ENCODE data around the gene ELL3.
"Not testable (repeated sequence)": the region's sequence is repeated elsewhere in the genome, so short reads cannot be mapped to it uniquely, and the experiment has no call there.

ELL3 gene

GRCh38 chr15:43789409-43789808 lies 12.6 kb upstream of the ELL3 start:
- no peak for DNase-seq

- DNase-seq = no peak
Observed at GRCh38 chr15:43779016-43779415, 2.2 kb upstream of the ELL3 start.

DNA sequence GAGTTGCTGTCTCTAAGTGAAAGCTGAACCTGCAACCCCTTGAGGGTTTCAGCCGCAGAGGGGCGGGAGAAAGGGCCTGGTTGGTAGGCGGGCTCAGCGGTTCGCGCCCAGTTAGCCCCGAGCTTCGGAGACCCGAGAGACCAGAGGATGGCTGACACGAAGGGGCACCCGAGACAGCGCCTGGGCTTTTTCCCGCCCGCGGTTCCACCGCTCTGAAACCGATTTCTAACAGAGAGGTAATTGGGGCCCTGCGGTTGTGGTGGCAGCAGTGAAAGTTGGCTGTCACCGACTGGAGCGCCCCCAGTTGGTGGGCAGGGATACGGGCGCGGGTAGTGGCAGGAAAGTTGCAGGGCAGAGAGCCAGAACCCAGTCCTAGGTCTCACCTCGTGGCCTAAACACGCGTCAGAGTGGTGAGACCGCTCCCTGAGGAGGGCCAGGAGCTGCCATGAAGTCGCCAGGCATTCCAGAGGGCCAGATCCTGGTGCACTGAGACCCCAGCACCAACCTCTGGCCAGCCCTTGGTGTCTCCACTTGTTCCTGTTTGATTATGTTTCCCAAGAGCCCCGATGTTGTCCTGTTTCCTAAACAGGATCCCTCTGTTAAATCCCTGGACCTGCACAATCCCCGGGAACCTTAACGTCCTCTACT lies 625 bp upstream of the ELL3 start:
- DNase-seq = peak; percentile 58 to 71

GRCh38 chr15:43776101-43776717 lies 557 bp downstream of the ELL3 start:
- DNase-seq = peak in 1 of 2 experiments; percentile 1

DNA sequence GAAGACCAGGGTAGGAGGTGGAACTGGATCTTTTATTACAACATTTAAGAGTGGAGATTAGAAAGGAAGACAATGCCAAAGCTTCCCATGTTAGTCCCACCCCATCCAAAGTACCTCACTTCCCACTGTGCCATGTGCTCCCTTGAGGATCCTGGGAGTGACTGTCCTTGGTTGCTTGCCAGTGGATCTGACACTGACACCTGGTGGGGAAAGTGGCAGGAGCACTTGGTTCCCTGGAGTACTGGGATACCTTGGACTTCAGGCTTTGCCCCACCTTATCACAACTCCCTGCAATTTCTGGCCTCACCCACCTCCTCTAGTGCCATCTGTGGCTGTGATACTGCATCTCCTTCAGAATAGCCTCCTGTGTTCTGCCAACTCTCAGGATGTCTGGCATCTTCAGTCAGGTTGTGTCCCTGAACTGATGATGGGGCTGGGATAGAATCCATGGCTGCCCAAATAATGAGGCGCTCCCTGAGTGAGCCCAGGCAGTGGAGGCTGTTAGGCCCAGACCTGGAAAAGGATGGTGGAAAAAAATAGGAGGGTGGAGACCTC lies 1.3 kb downstream of the ELL3 start:
- peak; percentile 29 to 53 for DNase-seq

DNA sequence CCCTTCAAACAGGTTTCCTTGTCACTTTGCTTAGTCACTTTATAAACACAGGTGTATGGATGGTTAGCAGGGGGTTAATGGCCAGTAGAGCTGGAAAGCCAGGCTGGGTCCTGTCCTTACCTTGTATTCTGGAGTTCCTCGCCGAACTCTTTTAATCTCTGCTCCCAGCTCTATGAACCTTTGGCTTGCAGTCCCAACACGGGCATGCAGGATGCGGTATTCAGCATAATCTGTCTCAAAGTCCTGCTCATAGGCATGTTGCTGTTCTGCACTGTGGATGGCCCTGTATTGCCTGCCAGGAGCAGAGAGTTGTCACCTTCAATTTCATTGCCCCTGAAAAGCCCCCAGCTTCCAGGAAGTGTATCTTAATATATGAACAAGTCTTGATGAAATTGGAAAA lies 2.7 kb downstream of the ELL3 start:
- DNase-seq = no peak

DNA sequence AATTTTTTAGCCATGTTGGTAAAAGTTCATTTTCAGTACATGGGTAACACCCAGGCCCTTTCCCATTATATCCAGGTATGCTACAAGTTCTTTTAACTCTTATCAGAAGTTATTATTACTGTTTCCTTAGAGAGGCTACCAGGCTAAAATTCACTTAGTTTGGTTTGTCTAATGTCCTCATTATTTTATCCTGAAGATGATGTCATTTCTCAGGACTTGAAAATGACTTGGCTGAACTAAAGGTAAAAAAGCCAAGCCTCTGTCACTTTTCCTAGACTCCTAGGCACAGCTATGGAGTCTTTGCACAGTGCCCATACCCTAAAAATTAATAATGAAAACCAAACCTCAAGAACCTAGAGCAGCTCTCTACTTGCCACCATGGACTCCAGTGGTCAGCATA lies 4.1 kb downstream of the ELL3 start:
- no peak for DNase-seq

GRCh38 chr15:43771816-43772215 lies 5.0 kb downstream of the ELL3 start:
- DNase-seq = no peak

DNA sequence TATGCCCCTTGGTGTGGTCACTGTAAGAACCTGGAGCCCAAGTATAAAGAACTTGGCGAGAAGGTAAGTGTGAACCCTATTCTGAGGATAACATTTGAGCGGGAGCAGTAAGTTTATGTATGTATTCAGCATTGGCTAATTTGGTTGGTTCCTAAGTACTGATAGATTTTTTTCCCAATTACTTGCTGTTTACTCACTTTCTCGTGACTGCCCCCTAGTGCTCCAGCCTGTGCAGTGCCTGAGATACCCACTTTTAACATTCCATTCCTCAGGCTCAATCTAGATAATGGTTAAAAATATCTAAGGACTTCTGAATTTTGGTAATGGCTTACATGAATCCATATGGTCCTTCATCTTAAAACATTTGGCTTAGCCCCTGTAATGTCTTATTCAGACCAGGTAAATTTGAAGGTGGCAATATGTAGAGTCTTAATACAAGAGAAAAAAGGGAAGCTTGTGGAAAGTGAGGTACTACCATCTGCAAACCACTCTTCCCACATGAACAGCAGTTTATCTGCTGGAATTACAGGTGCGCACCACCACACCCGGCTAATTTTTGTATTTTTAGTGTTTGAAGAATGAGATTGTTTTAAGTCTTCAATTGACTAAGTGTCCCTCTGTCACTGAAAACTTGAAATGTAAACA lies 7.1 kb downstream of the ELL3 start:
- peak in 1 of 2 experiments; percentile 13 for DNase-seq

DNA sequence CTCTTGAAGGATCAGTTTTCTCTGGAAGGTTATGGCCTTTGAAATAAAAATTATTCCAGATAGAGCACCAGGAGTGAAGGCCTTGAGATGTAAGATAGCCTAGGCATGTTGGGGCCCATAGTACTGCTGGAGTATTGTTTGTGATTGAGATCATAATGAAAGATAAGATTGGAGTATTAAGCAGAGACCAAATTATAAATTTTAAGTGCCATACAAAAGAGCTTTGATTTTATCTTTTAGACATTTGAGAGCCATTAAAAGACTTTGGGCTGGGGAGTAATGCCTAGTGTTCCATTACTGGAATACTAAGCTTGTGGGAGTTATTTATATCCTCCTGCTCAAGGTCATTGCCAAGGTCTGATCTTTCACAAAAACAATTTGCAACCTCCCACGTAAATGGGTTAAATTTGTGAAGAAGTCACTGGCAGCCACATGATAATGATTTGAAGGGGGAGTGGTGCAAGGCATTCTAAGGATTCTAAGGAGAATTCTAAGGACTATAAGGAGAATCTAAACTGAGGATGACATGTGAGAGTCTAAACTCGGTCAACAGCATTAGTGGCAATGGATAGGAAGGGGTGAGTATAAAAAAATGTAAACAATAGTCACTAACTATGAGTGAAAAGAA lies 12.8 kb downstream of the ELL3 start:
- no peak for DNase-seq

DNA sequence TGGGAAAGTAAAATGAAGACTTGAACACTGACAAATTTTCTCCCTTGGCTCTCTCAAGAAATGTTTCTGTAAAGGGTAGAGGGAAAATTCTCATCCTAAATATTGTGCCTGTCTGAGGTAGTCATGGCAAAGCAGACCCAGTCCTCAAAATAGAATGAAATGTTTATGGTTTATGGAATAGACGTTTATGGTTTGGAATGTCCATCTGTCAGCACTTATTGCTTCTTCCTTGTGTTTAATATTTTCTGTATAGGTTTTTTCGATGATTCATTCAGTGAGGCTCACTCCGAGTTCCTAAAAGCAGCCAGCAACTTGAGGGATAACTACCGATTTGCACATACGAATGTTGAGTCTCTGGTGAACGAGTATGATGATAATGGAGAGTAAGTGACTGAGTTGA lies 13.9 kb downstream of the ELL3 start:
- no peak for DNase-seq

DNA sequence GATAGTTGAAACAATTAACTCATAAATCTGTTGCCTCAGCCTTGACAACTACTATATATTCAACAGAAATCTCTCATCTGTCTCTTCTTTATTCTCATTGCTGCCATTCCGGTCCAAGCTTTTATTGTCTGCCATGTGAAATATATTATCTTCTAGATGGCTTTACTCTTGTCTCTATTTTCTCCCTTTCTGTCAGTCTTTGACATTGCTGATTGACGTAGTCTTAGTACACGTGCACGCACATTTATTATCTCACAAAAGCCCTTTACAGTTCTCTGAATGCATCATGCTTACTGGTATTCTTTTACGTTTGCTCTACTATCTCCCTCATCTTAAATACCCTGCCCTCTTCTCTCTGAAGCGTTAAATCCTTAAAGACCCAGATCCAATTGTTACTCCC lies 24.9 kb downstream of the ELL3 start:
- no peak for DNase-seq

GRCh38 chr15:43749690-43750345 lies 26.9 kb downstream of the ELL3 start:
- DNase-seq = no peak

DNA sequence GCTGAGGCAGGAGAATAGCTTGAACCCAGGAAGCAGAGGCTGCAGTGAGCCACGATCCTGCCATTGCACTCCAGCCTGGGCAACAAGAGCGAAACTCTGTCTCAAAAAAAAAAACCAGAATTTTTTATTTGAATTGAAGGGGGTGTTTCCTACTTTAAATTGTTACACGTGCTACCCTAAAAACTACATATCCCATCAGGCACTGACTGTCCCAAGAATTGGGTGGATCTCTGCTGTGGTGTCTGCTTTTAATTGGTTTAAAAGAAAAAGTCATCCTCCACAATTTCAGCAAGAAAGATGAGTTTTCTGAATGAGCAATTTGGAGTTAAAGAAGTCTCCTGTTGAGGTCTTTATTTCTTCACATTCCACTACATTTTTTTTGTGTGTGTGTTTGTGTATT lies 28.4 kb downstream of the ELL3 start:
- no peak for DNase-seq

- DNase-seq = not testable (repeated sequence)
Observed at GRCh38 chr15:43746903-43747309, 29.9 kb downstream of the ELL3 start.

GRCh38 chr15:43746245-43746902 lies 30.4 kb downstream of the ELL3 start, which contains the start of gene PDIA3:
TSS of gene PDIA3 (plus strand) at chr15:43746438. CDS start at chr15:43746540, 102 bp downstream.
- peak; percentile 65 to 85 for DNase-seq

DNA sequence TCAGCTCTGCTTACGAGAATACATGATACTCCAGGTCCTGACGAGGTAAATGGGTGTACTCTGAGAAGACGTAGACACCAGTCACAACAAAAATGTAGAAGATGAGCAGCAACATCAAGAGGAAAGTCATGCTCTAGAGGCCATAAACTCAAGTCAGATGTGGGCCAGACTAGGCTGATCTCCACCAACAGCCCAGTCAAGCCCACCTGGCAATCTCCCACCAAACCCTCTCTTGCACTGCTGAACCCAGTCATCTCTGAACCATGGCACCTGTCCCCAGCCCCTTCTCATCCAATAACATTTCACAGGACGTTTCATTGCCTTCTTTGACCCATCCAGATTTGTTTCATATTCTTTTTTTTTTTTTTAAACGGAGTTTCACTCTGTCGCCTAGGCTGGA lies 41.4 kb downstream of the ELL3 start:
- DNase-seq = no peak

GRCh38 chr15:43728053-43728725 lies 48.6 kb downstream of the ELL3 start:
- not testable (repeated sequence) for DNase-seq

DNA sequence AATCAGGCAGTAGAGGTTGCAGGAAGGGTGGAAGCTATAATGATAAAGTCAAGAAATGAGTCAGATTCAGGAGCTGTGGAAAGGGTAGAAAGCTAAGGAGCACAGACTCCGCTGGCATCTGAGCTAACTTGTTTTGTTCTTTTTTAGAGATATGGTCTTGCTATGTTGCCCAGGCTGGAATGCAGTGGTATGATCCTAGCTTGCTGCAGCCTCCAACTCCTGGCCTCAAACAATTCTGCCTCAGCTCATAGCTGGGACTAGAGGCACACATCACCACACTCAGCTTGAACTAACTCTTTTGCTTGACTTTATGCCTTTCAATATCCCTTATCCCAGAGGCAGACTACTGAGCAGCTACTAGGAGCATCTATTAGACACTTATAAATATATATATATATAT lies 50.5 kb downstream of the ELL3 start:
- DNase-seq = not testable (repeated sequence)

DNA sequence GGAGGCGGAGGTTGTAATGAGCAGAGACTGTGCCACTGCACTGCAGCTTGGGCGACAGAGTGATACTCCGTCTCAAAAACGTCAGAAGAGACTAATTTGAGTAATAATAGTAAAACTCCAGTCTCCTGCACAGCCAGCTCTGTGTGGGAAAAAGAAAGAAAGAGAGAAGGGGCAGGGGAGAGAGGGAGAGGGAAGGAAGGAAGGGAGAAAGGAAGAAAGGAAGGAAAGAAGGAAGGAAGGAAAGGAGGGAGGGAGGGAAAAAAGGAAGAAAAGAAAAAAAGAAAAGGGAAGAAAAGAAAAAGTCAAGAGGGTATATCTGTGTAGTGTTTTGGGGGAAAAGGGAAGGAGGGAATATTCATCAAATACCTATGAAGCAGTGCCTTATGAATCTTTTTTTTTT lies 53.6 kb downstream of the ELL3 start:
- no peak for DNase-seq
